Endothelial cell of umbilical vein (primary cell): ENCODE data around the gene COL28A1. TPM values are rescaled to one million over a fixed set of nuclear protein-coding genes. Genes with fewer than 3 reads are reported as not detected.

ENCODE experiments used
- BruUV-seq: library from RNA; stranded (reverse); fragments of 400-500 nt; replicated peaks from 2 replicates; lab custom pipeline; 2021; lab: Mats Ljungman, UMichigan
- CTCF ChIA-PET: fragments of 300-600, 350-600 bp; sonication (Branson Sonifier 250); formaldehyde crosslinking; loops from one replicate; lab custom pipeline; 2021; ENCODE audit warnings: antibody characterized with exemption, inconsistent platforms; lab: Charles Lee
- POLR2A ChIA-PET: fragments of 300-600, 350-600 bp; sonication (Branson Sonifier 250); formaldehyde crosslinking; loops from one replicate; lab custom pipeline; 2021; ENCODE audit warnings: antibody characterized with exemption, inconsistent platforms; lab: Charles Lee
- DNase-seq: peaks from one replicate; pipeline ENCODE4 v3.0.0-alpha.2; 2011; ENCODE audit warnings: low read depth, low spot score
- FAIRE-seq: peaks from 2 replicates; lab custom pipeline; 2011; peaks lifted over from hg19 to GRCh38; lab: Jason Lieb, UNC
- H2AFZ ChIP-seq: 2 replicates; pipeline ENCODE4 v1.6.0; 2012; ENCODE audit warnings: low read depth, low read length, control low read depth, inconsistent platforms
- H3K27ac ChIP-seq: 2 replicates; pipeline ENCODE4 v1.5.1; 2011; ENCODE audit warnings: low read depth, mild to moderate bottlenecking, control low read depth, low read length, moderate library complexity; ENCODE audit not compliant: insufficient read depth
- H3K27me3 ChIP-seq, 2 experiments: 2 replicates each; pipeline versions ENCODE4 v1.6.0 to v1.6.1; 2011; ENCODE audit warnings: low read length in 2 of 2, mixed read lengths in 1 of 2; ENCODE audit not compliant: control insufficient read depth in 2 of 2, insufficient read depth in 2 of 2
- H3K36me3 ChIP-seq, 2 experiments: 2 replicates in 1 of 2; 3 replicates in 1 of 2; pipeline ENCODE4 v1.5.1; 2011; ENCODE audit warnings: low read length in 2 of 2, mild to moderate bottlenecking in 1 of 2, moderate library complexity in 1 of 2; ENCODE audit not compliant: control insufficient read depth in 2 of 2, insufficient read depth in 2 of 2; ENCODE audit errors: extremely low read depth in 1 of 2
- H3K4me1 ChIP-seq: 3 replicates; pipeline ENCODE4 v1.5.1; 2011; ENCODE audit warnings: mild to moderate bottlenecking, low read length; ENCODE audit not compliant: control insufficient read depth, insufficient read depth; ENCODE audit errors: extremely low read depth
- H3K4me2 ChIP-seq: 2 replicates; pipeline ENCODE4 v1.6.1; 2011; ENCODE audit warnings: low read length, control low read depth, mixed read lengths; ENCODE audit not compliant: insufficient read depth
- H3K4me3 ChIP-seq, 3 experiments: fragments of 200-600 bp in 1 of 3; sonication (generic), shearing (Covaris generic) in 1 of 3; replicated peaks in 1 of 3; 2 replicates each; pipeline ENCODE4 v1.5.1; 2011 to 2016; ENCODE audit warnings: control low read depth in 3 of 3, low read length in 3 of 3, mild to moderate bottlenecking in 2 of 3, inconsistent platforms in 1 of 3, low read depth in 1 of 3, moderate library complexity in 1 of 3; ENCODE audit not compliant: insufficient read depth in 1 of 3
- H3K79me2 ChIP-seq: 2 replicates; pipeline ENCODE4 v1.6.0; 2012; ENCODE audit warnings: low read length, inconsistent platforms; ENCODE audit not compliant: control insufficient read depth, insufficient read depth
- H3K9ac ChIP-seq: replicated peaks from 2 replicates; pipeline ENCODE3; 2011; ENCODE audit warnings: low read length, control low read depth; ENCODE audit not compliant: insufficient read depth; ENCODE audit errors: extremely low read depth
- H3K9me1 ChIP-seq: replicated peaks from 3 replicates; pipeline ENCODE4 v1.6.0; 2011; ENCODE audit warnings: mild to moderate bottlenecking, low read length; ENCODE audit not compliant: control insufficient read depth, insufficient read depth; ENCODE audit errors: extremely low read depth
- H3K9me3 ChIP-seq: replicated peaks from 2 replicates; pipeline ENCODE4 v1.5.1; 2012; ENCODE audit warnings: low read length, inconsistent platforms; ENCODE audit not compliant: control insufficient read depth, insufficient read depth
- H4K20me1 ChIP-seq: replicated peaks from 2 replicates; pipeline ENCODE3; 2011; ENCODE audit warnings: mild to moderate bottlenecking, low read length; ENCODE audit not compliant: control insufficient read depth, insufficient read depth; ENCODE audit errors: extremely low read depth
- CTCF ChIP-seq, 2 donors: IDR thresholded peaks; 1 replicate in 1 of 2; 2 replicates in 1 of 2; pipeline ENCODE4 v1.5.1; 2011; ENCODE audit warnings: low read length in 2 of 2, mild to moderate bottlenecking in 2 of 2, moderate library complexity in 2 of 2, control low read depth in 1 of 2, inconsistent platforms in 1 of 2, low read depth in 1 of 2; ENCODE audit not compliant: insufficient read depth in 1 of 2; ENCODE audit errors: extremely low read depth in 1 of 2
- EZH2 ChIP-seq: IDR thresholded peaks from 2 replicates; pipeline ENCODE4 v1.6.1; 2012; ENCODE audit warnings: borderline replicate concordance, low read depth, mild to moderate bottlenecking, moderate library complexity, low read length, inconsistent platforms; ENCODE audit not compliant: severe bottlenecking
- FOS ChIP-seq: IDR thresholded peaks from 2 replicates; pipeline ENCODE4 v1.6.1; 2011; ENCODE audit warnings: mild to moderate bottlenecking, low read length, moderate library complexity, borderline replicate concordance; ENCODE audit not compliant: insufficient read depth
- GATA2 ChIP-seq: IDR thresholded peaks from 2 replicates; pipeline ENCODE4 v1.7.0; 2011; ENCODE audit warnings: low read depth, mild to moderate bottlenecking, moderate library complexity, mixed read lengths, low read length; ENCODE audit not compliant: insufficient read length, insufficient read depth
- JUN ChIP-seq: IDR thresholded peaks from 2 replicates; pipeline ENCODE4 v1.6.1; 2011; ENCODE audit warnings: borderline replicate concordance, low read depth; ENCODE audit not compliant: insufficient read length, insufficient read depth
- MAX ChIP-seq: IDR thresholded peaks from 2 replicates; pipeline ENCODE4 v1.6.1; 2011; ENCODE audit not compliant: insufficient read depth, insufficient read length
- MYC ChIP-seq: IDR thresholded peaks from one replicate; pipeline ENCODE4 v1.6.1; 2011; ENCODE audit warnings: mild to moderate bottlenecking, low read depth, low read length
- POLR2A ChIP-seq: IDR thresholded peaks from 2 replicates; pipeline ENCODE4 v1.6.1; 2012; ENCODE audit warnings: low read depth, mild to moderate bottlenecking, control low read depth, low read length
- POLR2AphosphoS5 ChIP-seq: IDR thresholded peaks from 2 replicates; pipeline ENCODE4 v1.6.1; 2012; ENCODE audit warnings: low read depth, mild to moderate bottlenecking, control low read depth, low read length, moderate library complexity; ENCODE audit not compliant: insufficient read depth
- dilution Hi-C: fragments of 300-500 bp; cut with MboI; formaldehyde crosslinking; loops from one replicate; pipeline ENCODE4 v1.15.0; 2019; ENCODE audit warnings: low sequenced_read_pairs; ENCODE audit not compliant: extremely low pct_ligation_motif_present
- intact Hi-C: fragments of 100-400 bp; cut with micrococcal nuclease; formaldehyde crosslinking; loops from one replicate; pipeline ENCODE4 v1.10.0; 2022
- polyA plus RNA-seq, 4 experiments: library from polyadenylated mRNA; depleted of rRNA in 3 of 4; stranded (reverse) in 3 of 4; unstranded in 1 of 4; fragments of >200 nt; gene quantifications; 2 replicates each; pipeline versions ENCODE4 v1.2.1 to v1.2.3, GENCODE V29; 2011 to 2012; ENCODE audit warnings: missing spikeins in 1 of 4
- total RNA-seq: library from RNA; stranded (reverse); gene quantifications from 2 replicates; pipeline ENCODE4 v1.2.3, GENCODE V29; 2021

The COL28A1 gene
- total and polyA plus RNA-seq, 2 donors (not counting 3 experiments of a cell fraction or from before 2014, with no cell fraction given): not detected

GRCh38 chr7:7327423-7327822 is 208.2 kb downstream of the COL28A1 start:
- H3K27me3 ChIP-seq: no peaks in the 10 kb centered on the region
- H4K20me1 ChIP-seq: no peaks in the 10 kb centered on the region
- ChIA-PET CTCF (no interaction called here), POLR2A (no interaction called here)
- FAIRE-seq: no peak
- no peak overlapping the region for H3K27ac ChIP-seq
- no peak for DNase-seq
- no peaks in the 10 kb centered on the region for H3K79me2 ChIP-seq
- H2AFZ ChIP-seq: no peak overlapping the region
- TF ChIP-seq CTCF (IDR thresholded peaks at IDR 0.05; ENCODE audit: extremely low read depth in 1 of 2, insufficient read depth in 1 of 2, low read depth in 1 of 2, low read length in 2 of 2) (no peak), FOS (no peak), EZH2 (no peak), MYC (no peak), JUN (no peak), GATA2 (no peak), POLR2AphosphoS5 (no peak), MAX (no peak), POLR2A (no peak)
- H3K4me1 ChIP-seq: no peaks in the 10 kb centered on the region
- intact Hi-C loops: no loop called here
- H3K36me3 ChIP-seq: no peaks in the 10 kb centered on the region
- H3K4me3 ChIP-seq: no peak overlapping the region
- no peaks in the 10 kb centered on the region for H3K9me3 ChIP-seq
- no TSS peak for BruUV-seq
- H3K9ac ChIP-seq: no peak overlapping the region
- dilution Hi-C loops: no loop called here
- no peak overlapping the region for H3K4me2 ChIP-seq
- no peaks in the 10 kb centered on the region for H3K9me1 ChIP-seq
